ENCODE measurements around the gene CLEC2B.

CLEC2B gene

GRCh38 chr12:9868951-9869306 is 225 bp downstream of the CLEC2B start:
- no peak for DNase-seq (ENCODE audit: low read depth)

- peak; percentile 42 for DNase-seq (ENCODE audit: low read depth)
Measured at GRCh38 chr12:9868311-9868801, 798 bp downstream of the CLEC2B start.

GRCh38 chr12:9867531-9867930 is 1.6 kb downstream of the CLEC2B start:
- peak; percentile 29 for DNase-seq (ENCODE audit: low read depth)

- DNase-seq (ENCODE audit: low read depth): peak; percentile 24
Measured at GRCh38 chr12:9866860-9867269, 2.3 kb downstream of the CLEC2B start.

GRCh38 chr12:9864913-9865675 is 4.1 kb downstream of the CLEC2B start:
- peak; percentile 24 for DNase-seq (ENCODE audit: low read depth)

GRCh38 chr12:9858135-9858534 is 11.0 kb downstream of the CLEC2B start:
- no peak for DNase-seq (ENCODE audit: low read depth)

- no peak for DNase-seq (ENCODE audit: low read depth)
Measured at GRCh38 chr12:9856894-9857293, 12.3 kb downstream of the CLEC2B start.

GRCh38 chr12:9856151-9856550 is 13.0 kb downstream of the CLEC2B start:
- DNase-seq (ENCODE audit: low read depth): no peak

GRCh38 chr12:9851927-9852326 is 17.2 kb downstream of the CLEC2B start:
- no peak for DNase-seq (ENCODE audit: low read depth)

GRCh38 chr12:9851050-9851449 is 18.1 kb downstream of the CLEC2B start:
- DNase-seq (ENCODE audit: low read depth): no peak

- DNase-seq (ENCODE audit: low read depth): no peak
Measured at GRCh38 chr12:9848899-9849298, 20.3 kb downstream of the CLEC2B start.

GRCh38 chr12:9843407-9843806 is 25.7 kb downstream of the CLEC2B start:
- peak; percentile 19 for DNase-seq (ENCODE audit: low read depth)

GRCh38 chr12:9831720-9832119 is 37.4 kb downstream of the CLEC2B start:
- no peak for DNase-seq (ENCODE audit: low read depth)

GRCh38 chr12:9829982-9830381 is 39.2 kb downstream of the CLEC2B start:
- no peak for DNase-seq (ENCODE audit: low read depth)

GRCh38 chr12:9829483-9829882 is 39.7 kb downstream of the CLEC2B start:
- DNase-seq (ENCODE audit: low read depth): no peak

GRCh38 chr12:9827209-9827888 is 41.8 kb downstream of the CLEC2B start, which contains the start of gene KLRF1:
Gene KLRF1, plus strand, starts transcription at chr12:9827481. Its CDS starts 64 bp downstream, at chr12:9827545.
- DNase-seq (ENCODE audit: low read depth): no peak

GRCh38 chr12:9820281-9820930 is 48.7 kb downstream of the CLEC2B start:
- DNase-seq (ENCODE audit: low read depth): no peak

GRCh38 chr12:9813821-9814798 is 55.0 kb downstream of the CLEC2B start:
- DNase-seq (ENCODE audit: low read depth): no peak

- no peak for DNase-seq (ENCODE audit: low read depth)
Measured at GRCh38 chr12:9811621-9812020, 57.5 kb downstream of the CLEC2B start.

- DNase-seq (ENCODE audit: low read depth): peak; percentile 22
Measured at GRCh38 chr12:9810671-9811070, 58.5 kb downstream of the CLEC2B start.

- no peak for DNase-seq (ENCODE audit: low read depth)
Measured at GRCh38 chr12:9809866-9810265, 59.3 kb downstream of the CLEC2B start.

- DNase-seq (ENCODE audit: low read depth): no peak
Measured at GRCh38 chr12:9809338-9809737, 59.8 kb downstream of the CLEC2B start.
